TTC549 (cell line): ENCODE results near the gene KCNIP1.

ENCODE experiments used
- FAIRE-seq: peaks from 2 replicates; lab custom pipeline; 2012; peaks lifted over from hg19 to GRCh38; lab: Jason Lieb, UNC

The KCNIP1 gene

DNA sequence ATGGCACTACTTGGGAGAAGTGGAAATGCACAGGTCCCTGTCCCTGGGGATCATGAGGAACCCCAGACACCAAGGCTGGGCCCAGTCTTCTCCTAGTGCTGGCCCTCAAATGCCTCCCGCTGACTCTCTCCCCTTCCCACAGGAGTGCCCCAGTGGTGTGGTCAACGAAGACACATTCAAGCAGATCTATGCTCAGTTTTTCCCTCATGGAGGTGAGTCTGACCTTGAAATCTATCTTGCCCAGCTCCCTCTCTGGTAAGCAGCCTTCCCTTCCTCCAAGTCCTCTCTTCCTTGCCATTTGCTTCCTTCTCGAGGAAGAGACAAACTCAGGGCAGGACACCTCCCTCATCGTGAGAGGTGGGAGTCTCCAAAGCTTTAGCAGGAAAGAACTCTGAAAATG is 216.4 kb downstream of the KCNIP1 start:
- no peak for FAIRE-seq

- FAIRE-seq: no peak
Observed at GRCh38 chr5:170720984-170721383, 217.2 kb downstream of the KCNIP1 start.

- FAIRE-seq: no peak
Observed at GRCh38 chr5:170721681-170722080, 217.9 kb downstream of the KCNIP1 start.

GRCh38 chr5:170722316-170722715 is 218.5 kb downstream of the KCNIP1 start:
- no peak for FAIRE-seq

DNA sequence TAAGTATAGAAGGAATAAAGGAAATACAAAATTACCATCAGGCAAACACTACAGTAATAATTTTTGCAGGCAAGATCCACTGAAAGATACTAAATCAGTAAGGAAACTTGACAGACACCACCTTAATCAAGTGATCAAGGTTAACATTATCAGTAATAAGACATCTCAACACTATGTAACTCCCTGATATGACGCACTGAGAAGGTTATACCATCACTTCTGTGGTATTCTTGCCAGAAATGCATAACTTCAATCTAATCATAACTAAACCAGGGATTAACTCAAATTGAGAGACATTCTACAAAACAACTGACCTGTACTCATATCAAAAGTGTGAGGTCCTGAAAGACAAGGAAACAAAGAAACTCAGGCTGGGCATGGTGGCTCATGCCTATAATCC is 227.2 kb downstream of the KCNIP1 start:
- FAIRE-seq: no peak

GRCh38 chr5:170732685-170733084 is 228.9 kb downstream of the KCNIP1 start:
- FAIRE-seq: no peak

GRCh38 chr5:170736966-170737365 is 233.1 kb downstream of the KCNIP1 start:
- no peak for FAIRE-seq

- FAIRE-seq: no peak
Observed at GRCh38 chr5:170737591-170737990, 233.8 kb downstream of the KCNIP1 start.

- FAIRE-seq: no peak
Observed at GRCh38 chr5:170738840-170739239, 235.0 kb downstream of the KCNIP1 start.

DNA sequence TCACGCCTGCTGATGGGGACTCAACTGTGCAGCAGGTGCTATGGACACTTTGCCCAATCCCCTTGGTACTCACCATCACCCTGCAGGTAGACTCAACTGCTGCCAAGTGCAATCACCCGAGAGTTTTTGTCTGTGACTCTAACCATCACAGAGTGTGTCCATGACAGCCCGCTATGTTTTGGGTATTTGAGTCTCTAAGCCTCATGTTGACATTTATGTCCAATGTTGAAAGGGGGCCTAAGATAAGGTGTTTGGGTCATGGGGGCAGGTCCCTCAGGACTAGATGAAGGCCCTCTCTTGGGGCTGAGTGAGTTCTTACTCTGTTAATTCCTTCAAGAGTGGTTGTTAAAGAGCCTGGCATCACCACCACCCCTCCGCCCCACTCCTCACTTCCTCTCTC is 235.6 kb downstream of the KCNIP1 start:
- no peak for FAIRE-seq

DNA sequence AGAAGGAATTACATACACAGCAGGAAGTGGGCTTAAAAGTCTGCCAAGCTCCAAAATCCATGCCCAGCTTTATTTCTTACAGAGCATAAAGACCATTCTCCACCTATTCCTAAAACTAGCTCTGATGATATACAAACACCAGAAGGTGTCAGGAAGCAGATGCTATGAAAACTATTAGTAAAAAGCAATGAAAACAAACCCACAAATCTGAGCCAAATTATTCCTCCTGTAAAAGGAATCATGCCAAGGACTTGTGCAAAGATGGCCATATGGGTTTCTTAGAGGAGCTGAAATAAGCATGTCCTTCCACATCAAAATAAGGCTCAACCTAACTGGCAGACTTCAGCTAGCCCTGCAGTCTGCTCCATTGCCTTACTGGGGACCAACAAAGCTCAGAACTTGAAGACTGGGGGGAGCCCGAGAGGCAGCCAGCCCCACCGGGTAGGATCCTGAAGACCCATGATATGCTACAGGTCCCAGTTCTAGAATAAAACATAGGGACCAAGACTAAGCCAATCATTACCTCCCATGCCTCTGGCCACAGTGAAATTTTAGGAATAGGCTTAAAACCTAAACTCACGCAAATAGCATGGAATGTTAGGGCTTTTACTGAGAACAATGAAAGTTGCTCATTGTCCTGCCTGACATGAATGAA is 236.9 kb downstream of the KCNIP1 start:
- FAIRE-seq: no peak

GRCh38 chr5:170741801-170742200 is 238.0 kb downstream of the KCNIP1 start:
- no peak for FAIRE-seq

GRCh38 chr5:170743876-170744212 is 240.0 kb downstream of the KCNIP1 start:
- no peak for FAIRE-seq

DNA sequence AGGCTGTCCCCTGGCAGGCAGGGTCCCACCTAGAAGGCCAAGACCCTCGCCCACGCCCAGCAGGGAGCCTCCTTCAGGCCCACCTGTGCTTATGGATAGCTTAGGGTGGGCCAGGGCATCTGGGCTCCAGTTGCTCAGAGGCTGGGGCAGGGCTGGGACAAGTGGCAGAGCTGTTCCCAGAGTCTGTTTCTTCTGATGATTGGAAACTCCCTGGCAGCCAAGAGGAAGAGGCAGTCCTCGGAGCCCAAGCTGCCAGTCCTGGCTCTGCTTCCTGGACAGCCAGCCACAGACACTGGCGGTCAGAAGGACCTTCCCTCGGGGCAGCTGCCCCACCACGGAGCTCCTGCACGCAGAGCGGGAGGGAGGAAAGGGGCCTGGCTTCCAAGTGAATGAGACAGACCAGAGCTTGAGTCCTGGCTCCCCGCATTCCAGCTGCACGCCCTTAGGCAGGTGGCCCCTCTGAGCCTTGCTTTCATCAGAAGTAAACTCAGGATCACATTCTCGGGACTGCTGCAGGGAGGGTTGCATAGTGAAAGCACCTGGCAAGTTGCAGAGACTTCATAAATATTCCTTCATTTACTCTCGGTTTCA is 241.8 kb downstream of the KCNIP1 start:
- FAIRE-seq: no peak

- FAIRE-seq: no peak
Observed at GRCh38 chr5:170746075-170746960, 242.5 kb downstream of the KCNIP1 start.

- FAIRE-seq: no peak
Observed at GRCh38 chr5:170746961-170747340, 243.1 kb downstream of the KCNIP1 start.

DNA sequence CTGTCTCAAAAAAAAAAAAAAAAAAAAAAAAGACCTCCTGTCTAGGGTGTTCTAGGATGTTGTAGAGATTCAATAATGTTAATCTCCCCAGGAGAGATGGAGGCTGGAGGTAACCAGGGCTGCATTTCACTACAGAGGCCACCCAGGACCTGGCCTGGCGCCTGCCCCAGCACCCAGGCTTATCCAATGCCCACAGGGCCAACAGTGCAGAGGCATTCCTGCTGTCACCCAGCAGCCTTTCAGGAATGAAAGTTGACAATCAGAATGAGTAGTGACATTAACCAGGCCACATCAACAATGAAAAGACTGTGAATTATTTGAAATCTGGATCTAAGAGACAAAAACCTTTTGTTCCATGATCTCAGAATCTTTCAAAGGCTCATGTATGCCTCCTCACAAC is 243.5 kb downstream of the KCNIP1 start:
- FAIRE-seq: no peak

- FAIRE-seq: no peak
Observed at GRCh38 chr5:170747851-170748250, 244.0 kb downstream of the KCNIP1 start.

- FAIRE-seq: no peak
Observed at GRCh38 chr5:170748951-170749471, 245.2 kb downstream of the KCNIP1 start.

- FAIRE-seq: no peak
Observed at GRCh38 chr5:170749911-170750431, 246.2 kb downstream of the KCNIP1 start.

DNA sequence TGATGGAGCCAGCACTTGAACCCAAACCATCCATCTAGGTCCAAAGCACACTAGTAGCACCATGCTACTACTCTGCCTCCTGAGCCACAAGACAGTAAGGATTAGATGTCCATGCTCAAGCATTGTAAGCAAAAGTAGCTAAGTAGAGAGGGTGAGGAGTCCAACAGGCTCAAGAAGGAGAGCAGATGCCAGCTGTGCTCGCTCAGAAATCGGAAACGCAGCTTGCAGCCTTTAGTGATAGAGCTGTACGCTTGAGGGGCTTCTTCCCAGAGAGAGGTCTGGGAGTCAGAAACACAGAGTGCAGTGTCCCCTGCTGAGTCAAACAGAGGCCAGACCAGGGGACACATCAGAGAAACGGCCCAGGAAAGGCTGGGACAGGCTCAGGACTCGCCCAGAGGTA is 247.0 kb downstream of the KCNIP1 start:
- FAIRE-seq: no peak

- FAIRE-seq: no peak
Observed at GRCh38 chr5:170751631-170752030, 247.8 kb downstream of the KCNIP1 start.
